ENCODE measurements around the gene GSK3B.
A peak's percentile ranks its signal among the peaks of the same experiment; 100 is the strongest.

Gene GSK3B

DNA sequence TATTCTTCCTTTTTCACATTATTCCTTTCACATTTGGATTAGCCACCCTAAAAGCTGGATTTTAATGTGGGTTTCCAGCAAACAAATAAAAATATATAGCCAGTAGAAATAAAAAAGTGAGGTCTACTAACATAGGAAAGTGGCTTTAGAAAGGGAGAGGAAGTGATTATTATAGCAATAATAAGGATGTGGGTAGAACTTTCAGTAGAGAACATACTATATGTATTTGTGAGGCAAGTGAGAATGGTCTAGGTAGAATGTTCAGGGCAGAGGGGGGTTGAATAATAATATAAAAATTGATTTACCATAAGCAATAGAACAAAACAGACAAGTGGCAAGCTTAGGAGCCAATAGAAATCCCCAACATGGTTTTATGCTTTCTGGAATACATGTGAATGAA lies 223.7 kb downstream of the GSK3B start:
- DNase-seq = no peak

GRCh38 chr3:119864476-119864875 lies 229.8 kb downstream of the GSK3B start:
- no peak for DNase-seq

- no peak for DNase-seq
Observed at GRCh38 chr3:119862616-119863015, 231.6 kb downstream of the GSK3B start.

DNA sequence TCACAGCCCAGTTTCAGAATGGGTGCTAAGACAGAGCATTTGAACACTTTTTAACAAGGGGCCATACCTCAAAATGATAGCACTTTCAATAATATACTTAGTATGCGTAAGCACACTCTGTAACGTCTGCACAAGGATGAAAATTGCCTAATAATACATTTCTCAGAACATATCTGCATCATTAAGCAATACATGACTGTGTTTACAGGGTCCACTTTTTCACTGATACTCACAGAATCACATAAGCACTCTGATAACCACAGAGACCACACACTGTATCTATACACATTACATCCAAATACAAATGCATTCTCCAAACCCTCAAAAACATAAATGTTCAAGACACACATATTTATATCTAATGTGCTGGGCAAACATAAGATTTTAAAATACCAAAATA lies 232.6 kb downstream of the GSK3B start:
- DNase-seq = no peak

DNA sequence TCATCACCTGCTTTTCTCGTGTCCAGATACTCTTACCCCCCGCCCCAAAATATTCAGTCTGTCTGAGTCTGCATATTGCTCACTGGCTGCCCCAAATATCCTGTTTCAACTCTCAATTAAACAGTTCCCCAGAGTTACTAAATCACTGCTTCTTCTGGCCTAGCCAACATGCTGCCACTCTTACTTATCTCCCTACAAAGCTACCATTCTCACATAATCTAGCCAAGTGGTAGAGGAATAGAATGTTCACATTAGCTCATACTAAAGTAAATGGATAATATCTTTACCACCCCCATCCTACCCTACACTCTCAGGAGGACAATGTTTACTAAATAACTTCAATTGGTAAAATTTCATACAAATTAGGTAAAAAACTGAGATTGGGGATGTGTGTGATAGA lies 234.5 kb downstream of the GSK3B start:
- no peak for DNase-seq

GRCh38 chr3:119858957-119859356 lies 235.3 kb downstream of the GSK3B start:
- no peak for DNase-seq

DNA sequence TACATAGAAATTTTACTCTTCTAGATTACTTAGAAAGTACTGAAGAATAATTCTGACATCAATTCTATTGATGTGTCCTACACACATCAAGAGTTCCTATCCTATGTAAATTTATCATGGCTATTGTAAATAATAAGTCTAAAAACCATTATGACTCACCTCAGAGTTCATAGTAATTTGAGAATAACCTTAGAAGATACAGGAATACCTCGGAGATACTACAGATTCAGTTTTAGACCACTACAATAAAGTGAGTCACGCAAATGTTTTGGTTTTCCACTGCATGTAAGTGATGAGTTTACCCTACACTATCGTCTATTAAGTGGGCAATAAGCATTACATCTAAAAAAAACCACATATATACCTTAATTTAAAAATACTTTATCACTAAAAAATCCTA lies 237.6 kb downstream of the GSK3B start:
- DNase-seq = no peak

DNA sequence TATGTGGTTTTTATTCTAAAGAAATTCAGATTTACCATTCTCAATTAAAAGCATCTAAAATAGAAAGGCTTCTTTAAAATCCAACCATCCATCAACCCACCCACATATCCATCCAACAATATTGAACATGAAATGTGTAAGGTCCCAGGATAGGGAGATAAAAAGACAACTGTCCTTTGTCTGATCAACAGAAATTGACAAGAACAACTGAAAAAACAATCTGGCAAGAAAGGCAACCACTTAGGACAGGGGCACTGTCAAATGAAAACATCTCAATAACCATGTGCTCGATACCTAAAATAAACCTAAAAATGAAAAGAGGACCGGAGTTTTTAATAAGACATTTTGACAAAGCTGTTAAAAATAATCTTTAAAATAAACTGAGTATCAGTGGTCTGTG lies 245.1 kb downstream of the GSK3B start:
- no peak for DNase-seq

DNA sequence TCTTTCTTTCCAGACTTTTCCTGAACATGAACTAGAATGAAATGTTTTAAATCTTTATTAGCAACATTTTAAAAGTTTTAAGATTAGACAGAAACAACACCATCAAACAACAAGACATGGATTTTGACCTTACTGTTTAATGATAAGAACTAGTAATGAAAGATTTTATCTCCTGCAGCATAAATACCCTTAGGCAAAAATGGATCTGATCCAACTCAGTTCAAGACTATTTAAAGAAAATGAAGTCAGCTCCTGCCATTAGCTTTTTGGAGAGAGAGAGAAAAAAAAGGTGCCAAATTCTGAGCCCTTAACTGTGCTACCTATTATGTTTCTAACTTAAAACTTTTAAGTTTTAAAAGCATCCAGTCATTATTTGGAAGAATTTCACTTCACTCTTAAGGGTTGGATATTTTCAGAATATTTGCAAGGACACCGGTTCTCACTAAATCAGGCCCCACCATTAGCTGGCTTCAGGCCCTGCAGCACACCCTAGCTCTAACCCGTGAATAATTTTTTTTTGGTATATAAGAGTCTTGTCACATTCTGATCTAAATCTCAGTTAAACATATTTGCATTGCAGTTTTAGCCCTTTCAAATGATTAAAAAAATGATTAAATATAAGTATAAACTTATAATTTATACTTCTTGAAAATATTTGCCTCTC lies 252.3 kb downstream of the GSK3B start:
- DNase-seq = no peak

DNA sequence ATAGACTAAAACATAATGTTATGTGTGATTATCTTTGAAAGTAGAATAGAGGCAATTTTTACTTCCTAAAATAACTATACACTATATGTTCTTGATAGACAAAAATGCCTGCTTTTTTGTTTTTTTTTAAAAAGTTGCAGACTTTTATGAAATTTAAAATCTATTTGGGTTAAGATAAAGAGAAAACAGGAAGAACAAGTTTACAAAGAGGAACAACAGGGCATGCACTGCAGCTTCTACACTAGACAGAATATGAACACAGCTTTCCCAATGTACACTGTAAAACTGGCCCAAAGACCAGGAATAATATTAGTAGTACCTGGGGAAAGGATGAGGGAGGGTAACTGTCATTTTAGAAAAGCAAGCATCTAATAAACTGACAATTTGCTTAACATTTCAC lies 258.7 kb downstream of the GSK3B start:
- DNase-seq = no peak

- DNase-seq = no peak
Observed at GRCh38 chr3:119834754-119835370, 259.4 kb downstream of the GSK3B start.

- no peak for DNase-seq
Observed at GRCh38 chr3:119831941-119832371, 262.3 kb downstream of the GSK3B start.

DNA sequence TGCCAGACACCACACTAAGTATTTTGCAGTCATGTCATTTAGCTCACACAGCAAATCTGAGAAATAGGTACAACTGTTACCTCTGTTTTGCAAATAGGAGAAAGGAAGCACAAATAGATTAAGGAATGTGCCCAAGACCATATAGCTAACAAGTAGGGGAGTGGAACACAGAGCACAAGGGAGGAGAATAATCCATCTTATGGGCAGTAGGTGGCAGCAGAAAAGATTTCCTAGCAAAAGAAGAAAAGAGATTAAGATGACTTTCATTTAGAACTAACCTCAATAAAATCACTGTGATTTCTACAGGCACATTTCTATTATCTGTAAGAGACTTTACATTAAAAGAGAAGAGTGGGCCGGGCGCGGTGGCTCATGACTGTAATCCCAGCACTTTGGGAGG lies 263.2 kb downstream of the GSK3B start:
- DNase-seq = no peak

- no peak for DNase-seq
Observed at GRCh38 chr3:119829420-119829819, 264.8 kb downstream of the GSK3B start.

GRCh38 chr3:119826711-119827608 lies 267.3 kb downstream of the GSK3B start:
- DNase-seq = no peak

DNA sequence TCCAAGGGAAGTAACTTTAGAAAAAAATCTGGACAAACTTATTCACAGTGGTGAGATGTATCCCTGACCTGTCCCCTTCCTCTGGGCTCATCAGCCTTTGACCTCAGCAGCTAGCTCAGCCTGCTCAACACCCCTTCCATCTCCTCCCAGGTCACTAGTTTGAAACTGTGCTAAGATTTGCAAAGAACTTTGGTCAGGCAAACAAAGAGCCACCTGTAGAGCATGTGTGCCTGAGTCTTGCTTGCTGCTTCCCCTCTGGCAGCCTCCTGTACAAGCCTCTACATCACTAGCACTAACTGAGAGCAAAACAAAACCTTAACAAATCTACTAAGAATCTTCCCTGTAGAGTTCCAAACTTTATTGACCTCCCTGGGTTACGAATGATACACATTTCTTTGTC lies 268.4 kb downstream of the GSK3B start:
- DNase-seq = no peak

DNA sequence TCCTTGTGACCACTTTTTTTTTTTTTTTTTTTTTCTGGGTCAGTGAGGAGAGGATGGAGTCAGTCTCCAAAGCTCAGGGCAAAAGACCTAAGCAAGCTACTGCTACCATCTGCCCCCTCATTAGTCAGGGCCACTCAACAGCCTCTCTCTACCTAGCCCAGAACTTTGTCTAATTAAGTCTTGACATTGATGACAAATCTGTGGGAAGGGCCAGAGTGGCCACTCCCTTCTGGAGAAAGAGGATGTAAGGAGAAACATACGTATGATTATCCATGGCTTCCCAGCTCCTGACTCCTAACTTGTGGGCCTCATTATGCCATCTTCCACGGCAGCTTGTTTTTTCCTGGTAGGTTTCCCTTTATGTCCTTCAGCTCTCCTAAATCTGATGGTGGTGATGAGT lies 274.4 kb downstream of the GSK3B start:
- DNase-seq = no peak

GRCh38 chr3:119818937-119819336 lies 275.3 kb downstream of the GSK3B start:
- no peak for DNase-seq

DNA sequence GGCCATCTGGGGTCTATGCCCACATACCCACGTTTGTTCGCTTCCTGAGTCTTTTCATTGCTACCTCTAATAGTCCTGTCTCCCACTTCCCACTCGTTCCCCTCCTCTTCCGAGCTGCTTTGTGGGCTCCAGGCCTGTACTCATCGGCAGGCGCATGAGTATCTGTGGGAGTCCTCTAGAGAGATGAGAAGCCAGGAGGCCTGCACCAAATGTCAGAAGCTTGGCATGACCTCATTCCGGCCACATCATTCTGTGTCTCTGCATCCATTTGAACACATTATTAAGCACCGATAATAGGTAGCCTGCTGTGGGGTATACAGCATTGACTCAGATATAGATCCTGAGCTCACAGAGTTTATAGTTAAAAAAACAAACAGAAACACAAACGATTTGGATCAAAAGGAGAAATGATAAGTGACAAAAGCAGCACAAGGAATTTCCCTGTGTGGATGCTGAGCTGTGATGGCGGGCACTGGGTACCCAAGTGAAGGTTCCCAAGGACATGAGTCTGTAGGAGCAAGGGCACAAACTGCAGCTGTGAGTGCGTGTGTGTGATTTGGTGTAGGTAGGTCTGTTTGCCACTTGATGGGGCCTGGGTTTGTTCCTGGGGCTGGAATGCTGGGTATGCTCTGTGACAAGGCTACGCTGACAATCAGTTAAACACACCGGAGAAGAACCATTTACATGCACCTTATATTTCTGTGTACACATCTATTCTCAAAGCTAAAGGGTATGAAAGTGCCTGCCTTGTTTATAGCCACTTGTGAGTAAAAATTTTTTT lies 276.5 kb downstream of the GSK3B start:
- DNase-seq = no peak

GRCh38 chr3:119817071-119817470 lies 277.2 kb downstream of the GSK3B start:
- DNase-seq = no peak

GRCh38 chr3:119815716-119816115 lies 278.5 kb downstream of the GSK3B start:
- DNase-seq = no peak

GRCh38 chr3:119812491-119813058 lies 281.7 kb downstream of the GSK3B start:
- no peak for DNase-seq

- DNase-seq = peak; percentile 55
Observed at GRCh38 chr3:119810018-119810435, 284.2 kb downstream of the GSK3B start.

Measured in NCI-H1092 (cell line).